K562 (cell line): ENCODE results near the gene NCOA1. TPM values are rescaled to one million over a fixed set of nuclear protein-coding genes. Genes with fewer than 3 reads are reported as not detected.

Experiments
- BRD4 ChIP-seq: fragments of 200-600 bp; sonication (generic); IDR thresholded peaks from 2 replicates; pipeline ENCODE4 v1.6.1; 2017; ENCODE audit warnings: inconsistent platforms
- HLTF ChIP-seq: fragments of 450-650 bp; IDR thresholded peaks from 2 replicates; pipeline ENCODE4 v1.6.1; 2016
- KAT7 ChIP-seq: sonication (generic); formaldehyde crosslinking; IDR thresholded peaks from 2 replicates; pipeline ENCODE4 v1.8.0; 2022; ENCODE audit warnings: missing genetic modification reagents, mild to moderate bottlenecking, borderline replicate concordance
- MBD2 ChIP-seq: sonication (generic); IDR thresholded peaks from 2 replicates; pipeline ENCODE4 v1.6.1; 2016; ENCODE audit warnings: low read depth, borderline replicate concordance
- NFIC ChIP-seq: fragments of 450-650 bp; IDR thresholded peaks from 2 replicates; pipeline ENCODE4 v1.6.1; 2017; ENCODE audit warnings: mild to moderate bottlenecking, inconsistent platforms
- NONO ChIP-seq, 2 experiments: fragments of 200-400 bp in 1 of 2; fragments of 450-650 bp in 1 of 2; formaldehyde crosslinking in 1 of 2; IDR thresholded peaks; 2 replicates each; pipeline ENCODE4 v1.6.1; 2017; ENCODE audit warnings: low read depth in 2 of 2, mild to moderate bottlenecking in 2 of 2, moderate library complexity in 2 of 2, low read length in 1 of 2
- NR2C1 ChIP-seq, 2 experiments: fragments of 450-650 bp; IDR thresholded peaks; 2 replicates each; pipeline ENCODE4 v1.6.1; 2017; ENCODE audit warnings: mild to moderate bottlenecking in 2 of 2, antibody characterized with exemption in 1 of 2, inconsistent platforms in 1 of 2, missing compliant biosample characterization in 1 of 2, missing genetic modification characterization in 1 of 2
- NRF1 ChIP-seq, 2 experiments: fragments of 450-650 bp; IDR thresholded peaks in 1 of 2; conservative IDR thresholded peaks in 1 of 2; 2 replicates each; pipeline ENCODE4 v1.6.1; 2014; ENCODE audit warnings: mild to moderate bottlenecking in 2 of 2
- RBBP5 ChIP-seq: fragments of 200-600 bp; sonication (generic); IDR thresholded peaks from 2 replicates; pipeline ENCODE4 v1.6.1; 2012; ENCODE audit warnings: borderline replicate concordance, mild to moderate bottlenecking, low read length, control low read depth, inconsistent platforms; ENCODE audit not compliant: insufficient read depth, poor library complexity, severe bottlenecking
- SAFB2 ChIP-seq: fragments of 200-400 bp; formaldehyde crosslinking; IDR thresholded peaks from 2 replicates; pipeline ENCODE4 v1.6.1; 2018; ENCODE audit warnings: borderline replicate concordance, low read length, low read depth, moderate library complexity; ENCODE audit not compliant: severe bottlenecking
- SIN3A ChIP-seq, 2 experiments: fragments of 150-350 bp in 1 of 2; IDR thresholded peaks; 2 replicates each; pipeline ENCODE4 v1.6.1; 2011 to 2016; ENCODE audit warnings: borderline replicate concordance in 2 of 2, low read depth in 2 of 2, low read length in 2 of 2, mild to moderate bottlenecking in 2 of 2, moderate library complexity in 2 of 2; ENCODE audit not compliant: control insufficient read depth in 1 of 2
- SPI1 ChIP-seq: IDR thresholded peaks from 2 replicates; pipeline ENCODE4 v1.6.1; 2011; ENCODE audit warnings: low read depth, low read length, control low read depth, borderline replicate concordance
- TCF7L2 ChIP-seq: fragments of 150-350 bp; IDR thresholded peaks from 2 replicates; pipeline ENCODE4 v1.6.1; 2016; ENCODE audit warnings: low read depth, mild to moderate bottlenecking, low read length, moderate library complexity
- WHSC1 ChIP-seq: IDR thresholded peaks from one replicate; pipeline ENCODE4 v1.6.1; 2012; ENCODE audit warnings: low read length, control low read depth, inconsistent platforms
- XRCC4 ChIP-seq: IDR thresholded peaks from one replicate; pipeline ENCODE4 v1.6.1; 2011; ENCODE audit not compliant: insufficient read depth, insufficient read length; ENCODE audit errors: extremely low read depth
- XRCC5 ChIP-seq: fragments of 200-400 bp; formaldehyde crosslinking; IDR thresholded peaks from 2 replicates; pipeline ENCODE4 v1.6.1; 2017; ENCODE audit warnings: low read depth, mild to moderate bottlenecking, low read length
- ZNF589 ChIP-seq: fragments of 200-800 bp; sonication (Bioruptor generic); IDR thresholded peaks from 2 replicates; pipeline ENCODE4 v1.6.1; 2016; ENCODE audit warnings: low read depth, missing genetic modification characterization, missing compliant biosample characterization
- polyA plus RNA-seq, 8 experiments: library from polyadenylated mRNA; depleted of rRNA in 4 of 8; stranded (reverse) in 5 of 8; unstranded in 3 of 8; fragments of >200 nt; fragmentation: Nextera tagmentation in 2 of 8; fragmentation: Illumina TruSeq in 1 of 8; extraction: Ambion mirVana in 2 of 8; extraction: Trizol in 1 of 8; gene quantifications; 2 replicates each; pipeline versions ENCODE4 v1.2.1 to v1.2.3, GENCODE V29; 2011 to 2014; ENCODE audit warnings: inconsistent platforms in 1 of 8, missing spikeins in 1 of 8
- total RNA-seq, 7 experiments: library from RNA; depleted of rRNA in 6 of 7; stranded (reverse); fragments of >200 nt in 6 of 7; fragmentation: Illumina TruSeq in 2 of 7; extraction: Trizol in 2 of 7; gene quantifications; 2 replicates each; pipeline versions ENCODE4 v1.2.1 to v1.2.3, GENCODE V29; 2011 to 2021; ENCODE audit warnings: low replicate concordance in 1 of 7
- TF ChIP-seq, protein P1 (sequence below): fragments of 450-650 bp; IDR thresholded peaks from 2 replicates; pipeline ENCODE4 v1.6.1; 2016; ENCODE audit warnings: borderline replicate concordance
- TF ChIP-seq, protein P2 (sequence below): fragments of 450-650 bp; formaldehyde crosslinking; IDR thresholded peaks from 2 replicates; pipeline ENCODE4 v1.4.0; 2020; ENCODE audit warnings: mild to moderate bottlenecking, moderate library complexity
- TF ChIP-seq, protein P3 (sequence below), 2 experiments: fragments of 450-650 bp in 1 of 2; sonication (generic) in 1 of 2; formaldehyde crosslinking; conservative IDR thresholded peaks; 2 replicates each; pipeline versions ENCODE4 v1.4.0 to v1.8.1; 2020 to 2022; ENCODE audit warnings: mild to moderate bottlenecking in 1 of 2, missing genetic modification reagents in 1 of 2
- TF ChIP-seq, protein P4 (sequence below): fragments of 250-450 bp; sonication (Bioruptor Pico); IDR thresholded peaks from 2 replicates; pipeline ENCODE4 v1.5.1; 2021; ENCODE audit warnings: mild to moderate bottlenecking

The NCOA1 gene
- total and polyA plus RNA-seq, 9 of the 15 experiments (the other 6 are each of a cell fraction or from before 2014, with no cell fraction given) = 4.9 to 25.7 (median 17.0) TPM

DNA sequence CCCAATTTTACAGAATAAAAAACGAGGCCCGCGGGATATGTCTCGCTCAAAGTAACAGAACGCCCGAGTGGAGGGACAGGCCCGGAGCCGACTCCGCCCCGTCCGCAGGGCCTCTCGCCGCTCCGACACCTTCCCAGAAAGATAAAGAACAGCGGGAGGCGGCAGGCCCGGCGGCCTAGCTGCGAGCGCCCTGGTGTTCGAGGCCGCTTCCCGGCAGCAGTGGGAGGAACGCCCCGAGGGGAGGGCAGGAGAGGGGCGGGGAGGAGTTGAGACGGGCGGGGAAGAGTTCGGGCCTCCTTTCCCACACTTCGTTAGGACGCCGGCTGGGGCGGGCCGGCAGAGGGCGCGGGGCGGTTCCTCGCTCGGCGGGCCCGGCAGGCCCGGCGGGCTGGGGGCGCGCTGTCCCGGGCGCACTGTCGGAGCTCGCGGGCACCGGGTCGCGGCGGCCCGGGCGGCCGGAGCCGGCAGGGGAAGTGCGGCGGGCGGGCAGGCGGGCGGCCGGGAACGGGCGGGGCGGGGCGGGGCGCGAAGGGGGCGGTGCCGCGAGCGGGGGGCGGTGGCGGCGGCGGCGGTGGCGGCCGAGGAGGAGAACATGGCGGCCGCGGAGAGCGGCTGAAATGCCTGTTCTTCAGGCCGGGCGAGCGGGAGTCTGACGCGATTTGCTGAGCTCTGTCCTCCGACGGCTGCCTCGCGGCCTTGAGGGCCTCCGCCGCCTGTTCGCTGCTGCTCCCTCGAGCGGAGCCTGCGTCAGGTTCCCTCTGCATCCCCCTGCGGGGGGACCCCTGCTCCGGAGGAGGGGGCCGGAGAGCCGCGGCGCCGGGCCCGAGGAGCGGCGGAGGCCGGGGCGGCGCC, at the start of gene NCOA1 (continued):
- no peak for TF ChIP-seq BRD4
- no peak for TF ChIP-seq XRCC4
- 0 out of 2 replicates have a peak, but pooled peaks have one; percentile 42 for TF ChIP-seq XRCC5
- peak; percentile 49 to 50; a peak in 3 of 4 replicates for TF ChIP-seq NRF1 (conservative IDR thresholded peaks at IDR 0.05 in 1 of 2, IDR thresholded peaks at IDR 0.05 in 1 of 2)
- TF ChIP-seq KAT7 (CRISPR knock-in tag) = no peak; the same call in 1 of the 2 replicates
- TF ChIP-seq WHSC1 = no peak
- TF ChIP-seq ZNF589 (CRISPR knock-in tag) = no peak
- no peak for TF ChIP-seq MBD2
- TF ChIP-seq RBBP5 = peak; percentile 66
- TF ChIP-seq, protein P1, sequence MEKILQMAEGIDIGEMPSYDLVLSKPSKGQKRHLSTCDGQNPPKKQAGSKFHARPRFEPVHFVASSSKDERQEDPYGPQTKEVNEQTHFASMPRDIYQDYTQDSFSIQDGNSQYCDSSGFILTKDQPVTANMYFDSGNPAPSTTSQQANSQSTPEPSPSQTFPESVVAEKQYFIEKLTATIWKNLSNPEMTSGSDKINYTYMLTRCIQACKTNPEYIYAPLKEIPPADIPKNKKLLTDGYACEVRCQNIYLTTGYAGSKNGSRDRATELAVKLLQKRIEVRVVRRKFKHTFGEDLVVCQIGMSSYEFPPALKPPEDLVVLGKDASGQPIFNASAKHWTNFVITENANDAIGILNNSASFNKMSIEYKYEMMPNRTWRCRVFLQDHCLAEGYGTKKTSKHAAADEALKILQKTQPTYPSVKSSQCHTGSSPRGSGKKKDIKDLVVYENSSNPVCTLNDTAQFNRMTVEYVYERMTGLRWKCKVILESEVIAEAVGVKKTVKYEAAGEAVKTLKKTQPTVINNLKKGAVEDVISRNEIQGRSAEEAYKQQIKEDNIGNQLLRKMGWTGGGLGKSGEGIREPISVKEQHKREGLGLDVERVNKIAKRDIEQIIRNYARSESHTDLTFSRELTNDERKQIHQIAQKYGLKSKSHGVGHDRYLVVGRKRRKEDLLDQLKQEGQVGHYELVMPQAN = no peak
- TF ChIP-seq NONO (IDR thresholded peaks at IDR 0.05; ENCODE audit: low read depth in 2 of 2, low read length in 1 of 2) = peak; percentile 28 to 31; a peak in 1 of 4 replicates
- no peak for TF ChIP-seq HLTF
- no peak for TF ChIP-seq TCF7L2
- no peak for TF ChIP-seq SPI1
- TF ChIP-seq, protein P2, sequence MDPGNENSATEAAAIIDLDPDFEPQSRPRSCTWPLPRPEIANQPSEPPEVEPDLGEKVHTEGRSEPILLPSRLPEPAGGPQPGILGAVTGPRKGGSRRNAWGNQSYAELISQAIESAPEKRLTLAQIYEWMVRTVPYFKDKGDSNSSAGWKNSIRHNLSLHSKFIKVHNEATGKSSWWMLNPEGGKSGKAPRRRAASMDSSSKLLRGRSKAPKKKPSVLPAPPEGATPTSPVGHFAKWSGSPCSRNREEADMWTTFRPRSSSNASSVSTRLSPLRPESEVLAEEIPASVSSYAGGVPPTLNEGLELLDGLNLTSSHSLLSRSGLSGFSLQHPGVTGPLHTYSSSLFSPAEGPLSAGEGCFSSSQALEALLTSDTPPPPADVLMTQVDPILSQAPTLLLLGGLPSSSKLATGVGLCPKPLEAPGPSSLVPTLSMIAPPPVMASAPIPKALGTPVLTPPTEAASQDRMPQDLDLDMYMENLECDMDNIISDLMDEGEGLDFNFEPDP (CRISPR knock-in tag) = no peak
- TF ChIP-seq, protein P3, sequence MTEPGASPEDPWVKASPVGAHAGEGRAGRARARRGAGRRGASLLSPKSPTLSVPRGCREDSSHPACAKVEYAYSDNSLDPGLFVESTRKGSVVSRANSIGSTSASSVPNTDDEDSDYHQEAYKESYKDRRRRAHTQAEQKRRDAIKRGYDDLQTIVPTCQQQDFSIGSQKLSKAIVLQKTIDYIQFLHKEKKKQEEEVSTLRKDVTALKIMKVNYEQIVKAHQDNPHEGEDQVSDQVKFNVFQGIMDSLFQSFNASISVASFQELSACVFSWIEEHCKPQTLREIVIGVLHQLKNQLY (CRISPR knock-in tag; conservative IDR thresholded peaks at IDR 0.05) = no peak
- no peak for TF ChIP-seq NR2C1 (IDR thresholded peaks at IDR 0.05)
- no peak for TF ChIP-seq NR2C1 (tag; IDR thresholded peaks at IDR 0.05)
- TF ChIP-seq, protein P4, sequence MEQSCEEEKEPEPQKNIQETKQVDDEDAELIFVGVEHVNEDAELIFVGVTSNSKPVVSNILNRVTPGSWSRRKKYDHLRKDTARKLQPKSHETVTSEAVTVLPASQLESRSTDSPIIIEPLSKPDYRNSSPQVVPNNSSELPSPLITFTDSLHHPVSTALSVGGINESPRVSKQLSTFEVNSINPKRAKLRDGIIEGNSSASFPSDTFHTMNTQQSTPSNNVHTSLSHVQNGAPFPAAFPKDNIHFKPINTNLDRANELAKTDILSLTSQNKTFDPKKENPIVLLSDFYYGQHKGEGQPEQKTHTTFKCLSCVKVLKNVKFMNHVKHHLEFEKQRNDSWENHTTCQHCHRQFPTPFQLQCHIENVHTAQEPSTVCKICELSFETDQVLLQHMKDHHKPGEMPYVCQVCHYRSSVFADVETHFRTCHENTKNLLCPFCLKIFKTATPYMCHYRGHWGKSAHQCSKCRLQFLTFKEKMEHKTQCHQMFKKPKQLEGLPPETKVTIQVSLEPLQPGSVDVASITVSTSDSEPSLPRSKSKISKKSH (CRISPR knock-in tag) = no peak
- TF ChIP-seq SAFB2 = no peak
- peak; percentile 15; the same call in 1 of the 2 replicates for TF ChIP-seq NFIC
- peak in 1 of 2 experiments; percentile 50; a peak in 1 of 4 replicates for TF ChIP-seq SIN3A (IDR thresholded peaks at IDR 0.05; ENCODE audit: borderline replicate concordance in 2 of 2, control insufficient read depth in 1 of 2, low read depth in 2 of 2, low read length in 2 of 2)
